ENCODE measurements around the gene EMSY.

DNA sequence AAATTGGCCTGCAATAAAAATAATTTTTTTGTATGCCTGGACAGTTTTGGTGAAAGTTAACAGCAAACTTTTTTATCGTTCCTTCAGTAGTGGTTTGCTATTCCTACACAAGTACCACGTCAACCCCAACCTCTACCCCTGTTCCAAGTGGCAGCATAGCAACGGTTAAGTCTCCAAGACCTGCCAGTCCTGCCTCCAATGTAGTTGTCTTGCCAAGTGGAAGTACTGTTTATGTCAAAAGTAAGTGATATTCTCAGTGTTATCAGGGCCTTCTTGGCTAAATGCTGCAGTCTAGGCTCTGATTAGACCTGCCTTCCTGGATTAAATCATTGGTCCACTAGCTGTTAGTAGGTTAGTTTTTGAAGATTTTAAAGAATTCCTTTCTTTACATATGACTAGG is 15.0 kb downstream of the EMSY start:
- TF ChIP-seq EP300 (IDR thresholded peaks at IDR 0.05): no peak
- TF ChIP-seq, protein P1, sequence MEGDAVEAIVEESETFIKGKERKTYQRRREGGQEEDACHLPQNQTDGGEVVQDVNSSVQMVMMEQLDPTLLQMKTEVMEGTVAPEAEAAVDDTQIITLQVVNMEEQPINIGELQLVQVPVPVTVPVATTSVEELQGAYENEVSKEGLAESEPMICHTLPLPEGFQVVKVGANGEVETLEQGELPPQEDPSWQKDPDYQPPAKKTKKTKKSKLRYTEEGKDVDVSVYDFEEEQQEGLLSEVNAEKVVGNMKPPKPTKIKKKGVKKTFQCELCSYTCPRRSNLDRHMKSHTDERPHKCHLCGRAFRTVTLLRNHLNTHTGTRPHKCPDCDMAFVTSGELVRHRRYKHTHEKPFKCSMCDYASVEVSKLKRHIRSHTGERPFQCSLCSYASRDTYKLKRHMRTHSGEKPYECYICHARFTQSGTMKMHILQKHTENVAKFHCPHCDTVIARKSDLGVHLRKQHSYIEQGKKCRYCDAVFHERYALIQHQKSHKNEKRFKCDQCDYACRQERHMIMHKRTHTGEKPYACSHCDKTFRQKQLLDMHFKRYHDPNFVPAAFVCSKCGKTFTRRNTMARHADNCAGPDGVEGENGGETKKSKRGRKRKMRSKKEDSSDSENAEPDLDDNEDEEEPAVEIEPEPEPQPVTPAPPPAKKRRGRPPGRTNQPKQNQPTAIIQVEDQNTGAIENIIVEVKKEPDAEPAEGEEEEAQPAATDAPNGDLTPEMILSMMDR (IDR thresholded peaks at IDR 0.05): no peak
- TF ChIP-seq POLR2A (IDR thresholded peaks at IDR 0.05): no peak

Data from sigmoid colon (tissue), 4 donors.